Colonic mucosa (tissue), 4 donors: ENCODE data around the gene IL10RA. TPM values are rescaled to one million over a fixed set of nuclear protein-coding genes. Genes with fewer than 3 reads are reported as not detected.

ENCODE experiments used
- DNase-seq: peaks from one replicate; pipeline ENCODE4 v3.0.0-alpha.2; 2020
- H3K27ac ChIP-seq: fragments of 200-600 bp; one replicate; pipeline ENCODE4 v1.8.0; 2021
- H3K27me3 ChIP-seq: fragments of 200-600 bp; one replicate; pipeline ENCODE4 v1.8.0; 2021
- H3K36me3 ChIP-seq: fragments of 200-600 bp; one replicate; pipeline ENCODE4 v1.8.0; 2021
- H3K4me1 ChIP-seq: fragments of 200-600 bp; one replicate; pipeline ENCODE4 v1.8.0; 2021; ENCODE audit warnings: mild to moderate bottlenecking
- H3K4me3 ChIP-seq: fragments of 200-600 bp; one replicate; pipeline ENCODE4 v1.8.0; 2021
- H3K9ac ChIP-seq, 2 donors: one replicate each; pipeline ENCODE4 v1.7.0; 2013; ENCODE audit warnings: control low read depth in 2 of 2, low read depth in 2 of 2, low read length in 2 of 2
- H3K9me3 ChIP-seq: fragments of 200-600 bp; one replicate; pipeline ENCODE4 v1.8.0; 2021
- CTCF ChIP-seq: fragments of 200-600 bp; IDR thresholded peaks from one replicate; pipeline ENCODE4 v1.8.0; 2022; ENCODE audit warnings: antibody characterized with exemption, mild to moderate bottlenecking
- intact Hi-C: fragments of 100-400 bp; cut with DNase I; formaldehyde crosslinking; loops from one replicate; pipeline ENCODE4 v1.14.1; 2022
- total RNA-seq, 2 donors: library from RNA; stranded (reverse); fragmentation: NEBNext Ultra II Directional in 1 of 2; extraction: Animal tissue kit (Norgen Biotek cat#: 25700) in 1 of 2; gene quantifications; one replicate each; pipeline ENCODE4 v1.2.1, GENCODE V29; 2021
- donor health status: healthy.
- donor health status: DM: no; HTN: no; CAD: no.
- donor health status: DM: no; HTN: no; CAD: no.

Gene IL10RA
- total RNA-seq, 2 donors from 2014 or later = 4.4 to 9.8 TPM

GRCh38 chr11:117949062-117949461 is 37.1 kb upstream of the IL10RA start:
- Histone ChIP-seq H3K9ac (no peak overlapping the region), H3K36me3 (no peaks in the 10 kb centered on the region), H3K4me3 (no peak overlapping the region), H3K27ac (no peak overlapping the region), H3K27me3 (no peaks in the 10 kb centered on the region), H3K4me1 (no peaks in the 10 kb centered on the region), H3K9me3 (no peaks in the 10 kb centered on the region)
- intact Hi-C loops = loop anchor here (5.0 kb wide), 1 partner anchor 127 kb away; the partner anchor contains the start of gene FXYD2
- TF ChIP-seq CTCF = no peak
- no peak for DNase-seq

GRCh38 chr11:117950301-117950700 is 35.9 kb upstream of the IL10RA start:
- peak overlapping the region; percentile 9 for H3K27ac ChIP-seq
- H3K4me3 ChIP-seq = no peak overlapping the region
- H3K9ac ChIP-seq = no peak overlapping the region
- no peaks in the 10 kb centered on the region for H3K4me1 ChIP-seq
- no peak for TF ChIP-seq CTCF
- no peaks in the 10 kb centered on the region for H3K36me3 ChIP-seq
- intact Hi-C loops = loop anchor here (5.0 kb wide), 1 partner anchor 102 kb away; no protein-coding TSS in a partner anchor
- no peaks in the 10 kb centered on the region for H3K27me3 ChIP-seq
- no peaks in the 10 kb centered on the region for H3K9me3 ChIP-seq
- no peak for DNase-seq

DNA sequence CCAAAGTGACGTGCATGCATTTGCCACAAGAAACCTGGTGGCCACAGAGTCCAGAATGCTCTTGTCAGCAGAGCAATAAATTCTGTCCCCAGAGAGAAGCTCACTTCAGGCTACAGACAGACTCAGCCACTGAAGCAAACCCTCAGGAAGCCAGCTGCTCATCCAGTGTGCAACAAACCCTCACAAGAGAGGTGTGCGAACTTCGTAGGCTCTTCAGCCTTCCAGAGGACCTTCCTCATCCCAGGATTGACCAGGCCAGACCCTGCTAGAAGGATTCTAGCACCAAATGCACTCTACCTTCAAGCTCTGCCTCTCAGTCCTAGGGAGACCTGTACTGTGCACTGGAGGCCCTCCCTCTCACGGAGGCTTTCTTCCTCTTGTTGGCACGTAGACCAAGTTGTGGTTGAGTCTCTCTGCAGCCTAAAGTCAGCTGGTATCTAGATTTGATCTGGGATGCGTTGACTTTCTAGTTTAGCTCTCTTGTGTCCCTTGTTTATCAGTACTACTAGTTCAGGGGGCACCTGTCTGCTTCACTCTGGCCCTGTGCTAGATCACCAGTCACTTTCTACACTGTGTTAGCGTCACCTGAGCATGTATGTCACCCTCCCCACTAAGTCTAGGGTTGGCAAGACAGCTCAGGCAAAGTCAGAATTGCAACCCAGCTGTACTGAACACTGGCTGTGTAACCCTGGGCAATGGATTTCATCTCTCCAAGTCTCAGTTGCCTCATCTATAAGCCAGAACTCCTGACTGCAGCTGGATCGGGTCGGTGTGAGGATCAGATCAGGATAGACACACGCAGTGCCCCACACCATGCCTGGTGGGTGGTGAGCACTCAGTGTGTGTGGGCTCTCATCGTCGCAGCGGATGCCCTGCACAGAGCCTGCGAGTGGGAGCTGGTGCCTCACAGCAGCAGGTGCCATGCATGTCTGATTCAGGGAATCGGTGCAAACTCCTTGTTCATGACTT is 34.9 kb upstream of the IL10RA start:
- TF ChIP-seq CTCF = no peak
- intact Hi-C loops = loop anchor here (5.0 kb wide), 1 partner anchor 101 kb away; no protein-coding TSS in a partner anchor
- peak overlapping the region; percentile 9 for H3K27ac ChIP-seq

GRCh38 chr11:117953024-117953671 is 33.0 kb upstream of the IL10RA start:
- no peaks in the 10 kb centered on the region for H3K36me3 ChIP-seq
- intact Hi-C loops = loop anchor here (5.0 kb wide), 1 partner anchor 99 kb away; no protein-coding TSS in a partner anchor
- H3K9me3 ChIP-seq = no peaks in the 10 kb centered on the region
- no peaks in the 10 kb centered on the region for H3K4me1 ChIP-seq
- DNase-seq = no peak
- H3K4me3 ChIP-seq = no peak overlapping the region
- peak overlapping the region; percentile 13 for H3K27ac ChIP-seq
- no peak overlapping the region for H3K9ac ChIP-seq
- H3K27me3 ChIP-seq = no peaks in the 10 kb centered on the region
- TF ChIP-seq CTCF = no peak

More for the DNA sequence above, 34.9 kb upstream of the IL10RA start:
- no peaks in the 10 kb centered on the region for H3K9me3 ChIP-seq
- H3K9ac ChIP-seq = no peak overlapping the region
- H3K36me3 ChIP-seq = no peaks in the 10 kb centered on the region
- no peaks in the 10 kb centered on the region for H3K4me1 ChIP-seq
- no peaks in the 10 kb centered on the region for H3K27me3 ChIP-seq
- no peak for DNase-seq
- H3K4me3 ChIP-seq = no peak overlapping the region

- intact Hi-C loops = no loop called here
- H3K9ac ChIP-seq = no peak overlapping the region
- no peak overlapping the region for H3K4me3 ChIP-seq
- no peaks in the 10 kb centered on the region for H3K27me3 ChIP-seq
- no peaks in the 10 kb centered on the region for H3K36me3 ChIP-seq
- no peaks in the 10 kb centered on the region for H3K9me3 ChIP-seq
- H3K27ac ChIP-seq = no peak overlapping the region
- no peaks in the 10 kb centered on the region for H3K4me1 ChIP-seq
- DNase-seq = no peak
- no peak for TF ChIP-seq CTCF
Observed at GRCh38 chr11:117958949-117959348, 27.2 kb upstream of the IL10RA start.
